C4-2B (cell line): Measurements from ENCODE around the gene RPTOR.

Source experiments
- CTCF ChIP-seq: fragments of 450-650 bp; conservative IDR thresholded peaks from 2 replicates; pipeline ENCODE4 v1.5.1; 2017; ENCODE audit warnings: mild to moderate bottlenecking
- ZFX ChIP-seq: fragments of 450-650 bp; IDR thresholded peaks from 2 replicates; pipeline ENCODE4 v1.6.1; 2017

DNA sequence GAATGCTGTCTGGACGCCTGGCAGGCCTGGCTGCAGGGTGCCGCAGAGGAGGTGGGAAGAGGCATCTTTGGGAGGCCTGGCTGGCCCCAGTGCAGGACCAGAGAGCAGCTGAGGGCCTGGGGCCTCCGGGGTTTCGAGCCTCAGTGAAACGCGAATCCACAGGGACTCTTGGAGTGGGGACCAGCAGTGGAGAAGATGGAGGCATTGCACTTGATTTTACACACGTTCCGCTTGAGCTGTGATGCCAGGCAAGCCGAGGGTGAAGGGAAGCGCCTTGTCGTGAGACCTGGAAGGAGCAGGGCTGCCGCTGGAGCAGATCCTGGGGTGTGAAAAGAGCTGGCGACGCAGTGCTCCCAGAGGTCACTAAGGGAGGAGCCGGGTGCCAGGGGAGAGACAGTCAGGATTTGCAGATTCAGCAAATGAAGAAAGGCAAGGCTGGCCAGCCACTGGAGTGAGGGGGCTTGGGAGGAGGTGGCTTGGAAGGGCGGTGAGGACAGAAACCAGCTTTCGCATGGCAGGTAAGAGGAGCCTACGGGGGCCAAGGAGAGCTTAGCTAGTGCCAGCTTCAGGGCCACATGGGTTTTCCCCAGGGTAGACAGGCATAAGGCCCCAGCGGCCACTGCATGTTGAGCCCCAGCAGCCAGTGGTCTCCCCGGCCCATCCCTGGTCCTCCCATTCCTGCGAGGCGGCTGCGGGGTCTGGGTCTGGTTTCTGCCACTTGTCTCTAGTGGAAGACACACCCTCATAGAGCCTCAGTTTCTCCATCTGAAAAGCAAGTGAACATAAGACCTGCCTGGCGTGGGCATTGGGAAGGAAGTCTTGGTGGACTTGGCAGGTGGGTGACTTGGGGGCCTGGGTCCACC is 271.8 kb downstream of the RPTOR start:
- no peak for TF ChIP-seq CTCF
- TF ChIP-seq ZFX = no peak
